GM21529 (cell line): Measurements from ENCODE around the gene ERO1B.

ENCODE experiments used
- ATAC-seq: cut with Tn5 transposase; IDR thresholded peaks from one replicate; pipeline ENCODE4 v1.9.1; 2021; ENCODE audit not compliant: unreplicated experiment

The ERO1B gene

DNA sequence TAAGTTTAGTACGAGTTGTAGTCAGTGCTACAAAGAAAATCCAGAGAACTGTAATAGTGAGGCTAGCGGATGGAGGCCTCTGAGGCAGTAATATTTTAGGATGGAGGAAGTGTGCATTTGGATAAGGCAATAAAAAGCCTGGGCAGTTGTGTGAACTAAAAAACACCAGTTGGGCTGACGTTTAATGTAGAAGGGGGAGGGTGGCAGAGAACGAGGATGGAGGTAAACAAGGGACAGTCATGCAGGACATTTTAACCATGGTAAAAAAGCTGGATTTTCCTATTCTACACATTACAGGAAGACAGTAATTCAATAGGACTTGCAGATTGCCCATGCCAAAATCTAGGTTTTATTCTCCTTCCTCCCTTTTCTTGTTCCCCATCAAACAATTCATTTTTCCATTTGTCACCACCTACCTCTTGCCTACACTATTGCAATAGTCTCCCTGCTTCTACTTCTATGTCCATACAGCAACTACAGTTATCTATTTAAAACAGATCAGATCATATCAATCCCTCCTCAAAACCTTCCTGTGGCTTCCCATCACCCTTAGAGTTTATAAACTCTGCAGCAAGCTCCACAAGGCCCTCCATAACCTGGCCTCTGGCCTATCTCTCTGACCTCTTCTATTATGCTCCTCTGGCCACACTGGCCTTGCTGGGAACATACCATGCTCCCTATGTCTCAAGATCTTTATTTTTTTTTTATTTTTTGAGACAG lies 27.7 kb downstream of the ERO1B start:
- ATAC-seq = no peak

DNA sequence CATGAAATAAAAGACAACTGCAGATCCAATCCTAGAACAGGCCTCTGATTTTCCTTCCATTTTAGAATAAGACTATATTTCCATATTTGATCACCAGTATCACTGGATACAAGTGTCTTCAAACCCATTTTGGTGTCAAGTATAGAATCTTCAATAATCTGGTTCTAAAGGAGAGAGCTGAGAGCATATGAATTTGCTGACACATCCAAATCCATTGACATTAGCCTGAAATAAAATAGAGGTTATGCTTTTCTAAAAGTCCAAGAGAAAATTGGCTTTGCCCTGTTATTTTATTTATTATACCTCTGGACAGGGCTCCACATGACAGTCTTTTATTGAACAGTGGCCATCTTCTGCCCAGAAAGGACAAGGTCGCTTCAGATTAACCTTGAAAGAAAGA lies 28.6 kb downstream of the ERO1B start:
- ATAC-seq = no peak

DNA sequence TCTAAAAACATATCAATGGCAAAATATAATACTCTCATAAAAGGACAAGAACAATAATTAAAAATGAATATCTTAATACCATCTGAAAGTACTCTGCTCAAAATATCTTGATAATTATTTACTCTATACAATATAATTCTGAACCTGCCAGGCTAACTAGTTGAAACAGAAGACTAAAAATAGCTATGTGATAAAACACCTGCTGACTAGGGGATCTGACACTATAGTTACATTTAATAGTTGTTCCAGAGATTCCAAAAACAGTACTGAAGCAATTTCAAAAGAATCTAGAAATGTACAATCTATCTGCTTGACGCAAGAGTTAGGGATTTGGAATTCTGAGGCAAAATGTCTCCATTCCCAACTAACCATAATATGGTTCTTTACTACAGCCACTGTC lies 30.2 kb downstream of the ERO1B start:
- ATAC-seq = no peak

DNA sequence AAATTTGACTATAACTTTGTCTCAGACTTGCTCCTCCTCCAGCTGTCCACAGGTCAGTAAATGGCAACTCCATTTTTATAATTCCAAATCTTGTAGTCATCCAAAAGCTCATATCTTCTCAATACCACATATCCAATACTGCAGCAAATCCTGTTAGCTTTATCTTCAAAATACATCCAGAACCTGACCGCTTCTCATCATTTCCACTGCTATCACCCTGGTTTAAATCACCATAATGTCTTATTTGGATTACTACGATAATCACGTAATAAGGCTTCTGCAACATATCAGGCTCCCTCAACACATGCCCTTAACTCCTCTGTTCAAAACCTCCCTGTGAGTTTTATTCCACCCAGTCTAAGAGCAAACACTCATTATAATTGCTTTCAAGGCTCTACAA lies 34.5 kb downstream of the ERO1B start:
- ATAC-seq = no peak

DNA sequence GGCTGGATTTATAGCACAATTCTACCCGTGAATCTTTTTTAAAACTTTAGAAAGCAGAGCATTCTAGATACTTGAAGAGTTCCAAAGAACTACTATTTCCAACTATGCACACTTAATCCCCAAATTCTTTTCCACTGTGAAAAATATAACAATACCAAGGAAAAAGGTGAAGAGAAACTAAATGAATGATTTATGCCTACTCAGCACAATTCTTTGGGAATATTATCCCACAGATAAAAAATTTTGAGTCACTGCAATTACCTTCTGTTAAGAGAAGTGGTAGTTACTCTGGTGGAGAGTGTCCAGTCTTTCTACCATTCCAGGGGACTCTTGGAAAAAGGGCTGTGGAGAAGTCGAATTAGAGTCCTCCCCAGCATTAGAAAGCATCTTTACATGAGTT lies 39.2 kb downstream of the ERO1B start:
- no peak for ATAC-seq

DNA sequence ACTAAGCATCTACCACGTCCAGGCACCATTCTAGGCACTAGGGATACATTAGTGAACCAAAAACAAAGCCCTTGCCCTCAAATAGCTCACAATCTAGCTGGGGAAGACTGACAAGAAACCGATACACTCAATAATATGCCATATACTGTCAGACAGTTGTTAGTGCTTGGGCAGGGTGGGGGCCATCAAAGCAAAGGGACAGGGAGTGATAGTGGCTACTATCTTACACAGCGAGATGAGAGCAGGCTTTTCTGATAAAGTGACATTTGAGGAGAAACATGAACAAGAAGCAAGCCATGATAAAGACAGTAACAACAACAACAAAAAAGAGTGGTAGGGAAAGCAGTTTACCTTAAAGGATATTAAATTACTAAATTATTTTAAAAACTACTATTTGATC lies 41.1 kb downstream of the ERO1B start:
- no peak for ATAC-seq

DNA sequence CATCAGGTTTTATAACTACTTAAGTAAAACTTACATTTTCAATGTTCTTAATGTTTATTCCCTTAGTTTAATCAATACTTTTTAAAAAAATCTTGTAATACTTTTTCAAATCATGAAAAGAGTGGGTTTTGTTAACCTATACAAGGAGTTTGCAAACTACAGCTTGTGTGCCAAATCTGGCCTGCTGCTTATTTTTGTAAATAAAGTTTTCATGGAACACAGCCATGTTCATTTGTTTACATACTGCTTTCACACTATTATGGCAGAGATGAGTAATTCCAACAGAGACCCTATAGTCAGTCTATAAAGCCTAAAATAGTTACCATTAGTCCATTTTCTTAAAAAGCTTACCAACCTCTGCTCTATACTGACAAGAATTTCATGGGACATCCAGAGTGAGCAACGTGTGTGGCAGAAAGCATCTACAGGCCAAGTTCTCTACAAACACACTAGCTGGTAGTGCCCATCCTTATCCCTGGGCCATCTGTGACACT lies 42.6 kb downstream of the ERO1B start:
- ATAC-seq = no peak

DNA sequence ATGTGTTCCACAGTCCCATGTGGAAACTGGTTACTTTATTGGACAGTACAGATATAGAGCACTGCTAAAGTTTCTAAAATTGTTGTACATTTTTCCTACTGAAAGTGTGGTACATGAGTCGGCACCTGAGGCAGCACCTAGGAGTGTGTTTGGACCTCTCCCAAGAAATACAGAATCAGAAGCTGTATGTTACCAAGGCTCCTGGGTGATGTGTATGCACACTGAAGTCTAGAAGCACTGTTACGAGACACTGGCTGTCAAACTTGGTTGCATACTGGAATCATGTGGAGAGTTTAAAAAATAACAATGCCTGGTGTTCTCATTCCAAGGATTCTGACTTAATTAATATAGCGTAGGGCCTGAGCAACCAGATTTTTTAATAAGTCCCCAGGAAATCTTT lies 46.6 kb downstream of the ERO1B start:
- ATAC-seq = no peak

DNA sequence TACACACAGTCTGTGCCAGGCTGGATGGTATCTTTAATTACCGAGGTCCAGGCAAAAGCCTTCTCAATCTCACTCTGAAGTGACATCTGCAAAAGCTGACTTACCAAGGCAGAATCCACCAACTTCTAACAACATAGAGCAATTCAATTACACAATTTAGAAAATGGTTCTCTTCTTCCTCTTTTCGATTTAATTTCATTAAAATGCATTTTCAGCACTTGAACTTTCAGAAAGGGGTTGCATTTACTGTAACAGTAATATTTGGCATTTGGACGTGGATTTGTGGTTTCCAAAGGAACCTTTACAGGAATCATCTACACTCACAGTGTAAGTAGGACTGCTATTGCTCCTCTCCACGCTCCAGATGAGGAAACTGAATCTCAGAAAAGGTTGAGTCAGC lies 53.3 kb downstream of the ERO1B start:
- no peak for ATAC-seq

DNA sequence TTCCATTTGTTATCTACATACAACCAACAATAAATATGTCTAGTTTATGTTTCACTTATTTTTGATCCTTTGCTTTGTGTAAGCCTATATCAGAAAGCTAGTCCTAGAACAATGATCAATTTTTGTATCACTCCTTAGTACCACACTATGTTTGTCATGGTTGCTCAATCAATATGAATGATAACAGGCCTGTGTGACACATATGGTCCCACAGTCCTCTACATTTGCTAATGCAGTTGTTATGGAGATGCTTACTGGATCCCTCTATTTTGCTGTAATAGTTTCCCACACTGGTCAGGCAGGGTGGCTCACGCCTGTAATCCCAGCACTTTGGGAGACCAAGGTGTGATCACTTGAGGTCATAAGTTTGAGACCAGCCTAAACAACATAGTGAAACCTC lies 59.1 kb downstream of the ERO1B start:
- no peak for ATAC-seq

DNA sequence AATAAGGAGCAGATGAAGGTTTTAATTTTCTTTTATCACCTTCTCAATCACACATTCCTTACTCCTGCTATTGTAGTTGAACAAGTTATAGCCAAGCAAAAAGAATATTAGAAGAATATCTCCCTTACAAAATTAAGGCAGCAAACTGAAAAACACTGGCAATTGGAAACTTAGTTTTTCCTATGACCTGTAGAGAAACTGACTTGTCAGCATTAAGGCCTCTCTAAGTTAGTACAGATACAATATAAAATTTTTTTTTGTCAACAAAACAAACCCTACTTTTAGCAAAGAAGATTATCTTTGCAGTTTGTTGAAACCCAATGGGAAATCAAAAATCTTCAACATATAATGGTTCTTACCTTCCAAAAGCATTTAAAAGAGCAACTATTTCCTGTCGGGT lies 61.3 kb downstream of the ERO1B start:
- no peak for ATAC-seq

DNA sequence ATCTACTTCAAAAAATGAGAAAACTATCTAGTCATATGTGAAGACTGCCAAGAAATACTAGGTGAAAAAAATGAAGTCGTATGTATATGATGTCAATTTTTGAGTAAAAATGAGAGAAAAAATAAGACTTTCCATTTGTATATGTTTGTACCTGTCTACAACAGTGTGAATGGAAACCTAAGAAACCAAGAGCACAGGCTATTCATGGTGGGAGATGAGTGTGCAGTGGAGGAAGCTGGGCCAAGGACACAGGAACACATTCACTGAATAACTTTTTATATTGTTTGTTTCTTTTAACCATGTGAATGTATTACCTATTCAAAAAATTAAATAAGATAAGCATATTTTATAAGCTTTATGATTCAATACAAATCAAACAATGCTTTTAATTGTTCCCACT lies 67.0 kb downstream of the ERO1B start:
- ATAC-seq = no peak

DNA sequence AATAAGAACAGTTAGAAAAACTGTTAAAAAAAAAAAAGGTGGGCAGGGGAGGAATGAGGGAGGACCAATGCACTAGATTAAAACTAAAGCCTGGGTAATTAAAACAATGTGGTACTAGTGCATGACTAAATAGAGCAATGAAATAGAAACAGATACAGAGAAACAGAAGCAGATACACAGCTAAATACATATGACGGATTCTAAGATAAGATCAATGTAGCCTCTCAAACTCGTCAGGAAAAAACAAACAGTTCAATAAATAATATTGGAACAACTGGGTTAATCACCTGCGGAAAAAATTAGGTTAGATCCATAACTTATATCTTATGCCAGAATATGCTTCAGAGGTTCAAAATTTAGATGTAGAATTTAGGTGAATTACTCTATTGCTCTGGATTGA lies 68.2 kb downstream of the ERO1B start:
- ATAC-seq = no peak

DNA sequence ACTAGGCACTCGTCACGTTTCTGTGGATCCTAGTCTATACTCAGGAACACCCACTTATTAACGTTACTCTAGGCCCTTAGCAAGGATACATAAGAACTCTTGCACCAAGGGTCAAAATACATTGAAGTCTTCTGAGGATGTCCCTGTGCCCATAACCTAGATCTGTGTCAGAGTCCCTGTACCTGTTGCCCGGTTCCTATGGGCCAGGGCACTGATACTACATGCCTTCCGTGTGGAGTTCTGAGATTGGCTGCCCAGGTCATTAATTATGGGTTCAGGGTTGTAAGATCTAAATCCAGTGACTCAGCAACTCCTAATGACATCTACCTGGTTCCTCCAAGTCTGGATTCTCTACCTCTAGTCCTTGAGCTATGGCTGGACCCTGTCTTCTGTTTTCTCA lies 69.9 kb downstream of the ERO1B start:
- ATAC-seq = no peak

DNA sequence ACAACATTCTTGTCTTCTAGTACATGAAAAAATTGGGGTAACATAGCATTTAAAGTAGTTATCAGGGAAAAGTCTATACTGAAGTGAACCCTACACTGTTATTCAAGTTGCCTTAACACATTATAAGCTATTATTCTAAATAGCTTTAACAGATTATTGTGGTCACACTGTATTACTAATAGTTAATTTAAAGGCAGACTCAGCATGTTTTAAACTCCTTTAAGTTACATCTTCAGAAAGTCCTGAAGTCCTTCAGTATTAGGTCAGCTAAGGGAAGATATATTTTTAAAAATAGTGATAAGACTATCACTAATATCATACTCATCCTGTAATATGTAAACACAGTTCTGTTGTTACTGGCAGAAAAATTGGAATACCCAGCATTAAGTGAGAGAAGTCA lies 72.0 kb downstream of the ERO1B start:
- no peak for ATAC-seq

DNA sequence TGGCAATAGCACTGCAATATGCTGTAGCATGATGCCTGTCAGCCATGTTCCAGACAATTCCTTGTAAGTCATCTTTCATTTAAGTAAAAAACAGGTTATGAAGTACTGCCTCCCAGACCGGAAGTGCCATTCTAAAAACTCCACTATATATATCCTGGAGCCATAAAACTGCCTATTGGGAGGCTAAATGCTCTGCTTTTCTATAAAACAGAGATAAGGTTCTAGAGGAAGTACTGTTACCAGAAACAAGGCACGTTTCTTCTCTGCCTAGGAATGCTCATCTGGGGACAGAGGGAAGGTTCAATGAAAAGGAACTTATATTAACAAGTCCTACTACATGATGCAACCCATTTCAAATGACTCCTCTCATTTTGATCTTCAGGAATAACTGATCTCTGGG lies 72.6 kb downstream of the ERO1B start:
- no peak for ATAC-seq

DNA sequence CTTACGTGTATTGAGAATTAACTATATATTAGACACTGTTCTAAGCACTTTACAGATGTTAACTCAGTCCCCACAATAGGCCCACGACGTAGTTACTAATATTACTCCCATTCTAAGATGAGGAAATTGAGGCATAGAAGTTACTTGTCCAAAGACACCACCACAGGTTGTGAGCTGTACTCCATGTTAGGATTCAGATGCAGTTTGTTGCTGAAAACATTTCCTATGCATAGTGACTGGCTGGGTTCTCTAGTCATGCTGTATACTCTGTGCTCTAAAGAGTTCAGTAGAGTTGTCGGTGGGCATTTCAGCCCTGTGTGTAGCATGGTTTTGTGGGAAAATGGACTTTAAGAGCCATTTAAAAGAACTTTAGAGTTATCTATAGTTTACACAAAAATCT lies 74.2 kb downstream of the ERO1B start:
- no peak for ATAC-seq

DNA sequence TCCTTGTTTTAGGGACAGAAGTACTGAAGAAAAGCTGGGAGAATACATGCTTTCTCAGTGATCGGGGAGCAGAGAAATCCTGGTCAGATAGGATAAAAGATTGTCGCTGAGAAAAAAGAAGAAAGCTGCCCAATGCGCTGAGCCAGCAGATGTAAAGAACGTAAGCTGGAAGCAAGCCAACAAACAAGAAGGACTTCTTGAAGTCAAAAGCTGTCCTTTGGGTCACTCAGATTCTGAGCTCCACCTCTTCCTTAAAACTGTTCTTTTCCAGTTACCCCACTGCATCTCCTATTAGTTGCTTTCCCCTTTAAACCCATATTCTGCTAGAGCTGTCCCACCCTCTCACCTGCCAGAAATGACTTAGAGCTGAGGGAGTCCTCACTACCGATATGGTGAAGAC lies 74.6 kb downstream of the ERO1B start:
- ATAC-seq = no peak

DNA sequence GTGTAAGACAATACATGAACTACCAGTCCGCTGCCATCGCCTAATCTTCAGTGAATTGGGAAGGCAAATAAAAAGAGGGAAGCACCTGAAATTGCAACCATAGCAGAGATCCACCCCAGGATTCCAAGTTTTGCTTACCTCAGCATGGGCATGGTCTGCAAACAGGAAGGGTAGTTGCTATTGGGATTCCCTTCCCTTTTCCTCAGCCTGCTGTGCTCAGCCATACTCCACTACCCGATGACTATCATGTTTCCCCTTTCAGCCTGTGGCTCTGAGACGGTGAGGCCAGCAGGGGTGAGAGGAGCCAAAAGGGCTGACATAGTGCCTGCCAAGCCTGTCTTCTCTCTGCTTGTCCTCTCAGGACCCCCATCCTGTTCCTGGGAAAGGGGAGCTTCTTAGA lies 75.2 kb downstream of the ERO1B start:
- ATAC-seq = no peak

DNA sequence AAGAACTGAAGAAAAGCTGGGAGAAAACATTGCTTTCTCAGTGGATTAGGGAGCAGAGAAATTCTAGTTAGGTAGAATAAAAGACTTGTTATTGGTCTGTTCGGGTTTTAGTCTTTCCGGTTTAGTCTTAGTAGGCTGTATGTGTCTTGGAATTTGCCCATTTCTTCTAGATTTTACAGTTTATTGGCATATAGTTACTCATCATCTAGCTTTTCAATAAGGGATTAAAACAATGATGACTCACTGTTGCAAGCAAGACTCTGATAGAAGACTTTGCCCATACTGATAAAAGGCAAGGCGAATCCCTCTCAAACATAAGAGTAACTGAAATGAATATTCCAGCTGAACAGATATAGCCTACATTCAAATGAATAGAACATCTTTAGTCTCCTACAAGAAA lies 77.1 kb downstream of the ERO1B start:
- no peak for ATAC-seq

DNA sequence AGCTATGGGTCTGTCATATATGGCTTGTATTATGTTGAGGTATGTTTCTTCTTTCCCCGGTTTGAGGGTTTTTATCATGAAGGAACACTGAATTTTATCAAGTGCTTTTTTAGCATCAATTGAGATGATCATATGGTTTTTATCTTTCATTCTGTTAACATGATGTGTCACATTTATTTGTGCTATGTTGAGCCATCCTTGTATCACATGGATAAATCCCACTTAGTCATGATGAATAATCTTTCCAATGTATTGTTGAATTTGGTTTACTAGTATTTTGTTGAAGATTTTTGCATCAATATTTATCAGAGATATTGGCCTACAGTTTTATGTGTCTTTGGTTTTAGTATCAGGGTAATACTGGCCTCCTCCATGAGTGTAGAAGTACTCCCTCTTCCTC lies 77.7 kb downstream of the ERO1B start:
- ATAC-seq = no peak

DNA sequence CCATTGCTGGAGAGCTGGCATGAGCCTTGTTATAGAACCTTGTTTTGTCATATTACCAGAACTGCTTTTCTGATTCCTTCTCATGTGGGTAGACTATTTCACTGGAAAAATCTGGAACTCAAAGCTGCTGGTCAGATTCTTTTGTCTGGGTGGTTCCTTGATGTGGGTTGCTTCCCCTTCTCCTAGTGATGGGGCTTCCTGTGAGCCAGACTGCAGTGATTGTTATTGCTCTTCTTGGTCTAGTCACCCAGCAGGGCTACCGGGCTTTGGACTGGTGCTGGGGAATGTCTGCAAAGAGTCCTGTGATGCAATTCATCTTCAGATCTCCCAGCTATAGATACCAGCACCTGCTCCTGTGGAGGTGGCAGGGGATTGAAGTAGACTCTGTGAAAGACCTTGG lies 80.0 kb downstream of the ERO1B start:
- ATAC-seq = no peak

DNA sequence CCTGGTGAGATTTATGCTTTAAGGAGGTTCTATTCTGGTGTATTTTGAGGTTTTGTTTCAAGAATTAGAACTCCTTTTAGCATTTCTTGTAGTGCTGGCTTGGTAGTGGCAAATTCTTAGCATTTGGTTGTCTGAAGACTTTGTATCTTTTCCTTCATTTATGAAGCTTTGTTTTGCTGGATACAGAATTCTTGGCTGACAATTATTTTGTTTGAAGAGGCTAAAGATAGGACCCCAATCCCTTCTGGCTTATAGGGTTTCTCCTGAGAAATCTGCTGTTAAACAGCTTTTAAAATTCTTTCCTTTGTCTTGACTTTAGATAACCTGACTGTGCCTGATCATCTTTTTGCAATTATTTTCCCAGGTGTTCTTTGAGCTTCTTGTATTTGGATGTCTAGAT lies 80.8 kb downstream of the ERO1B start:
- ATAC-seq = no peak
